ENCODE results near the gene CNTN1. TPM values are rescaled to one million over a fixed set of nuclear protein-coding genes. Genes with fewer than 3 reads are reported as not detected.

CNTN1 gene
- total and polyA plus RNA-seq, 9 donors, result 7.3 to 33.0 (median 16.2) TPM

GRCh38 chr12:40650038-40650704 lies 42.1 kb upstream of the CNTN1 start:
- no peaks in the 10 kb centered on the region for H3K27me3 ChIP-seq (ENCODE audit: control insufficient read depth, insufficient read depth, low read length)
- H3K4me3 ChIP-seq (ENCODE audit: low read length), result no peak overlapping the region
- H3K9me3 ChIP-seq (replicated peaks; ENCODE audit: control insufficient read depth, low read depth, low read length), result peaks cover 4% of the 10 kb centered on the region
- no peaks in the 10 kb centered on the region for H3K4me1 ChIP-seq (ENCODE audit: control insufficient read depth, insufficient read depth, low read length)
- WGBS (ENCODE audit: insufficient coverage), result no CpG with 5 or more reads among the region's 1 CpG
- H3K27ac ChIP-seq (ENCODE audit: low read length), result no peak overlapping the region
- DNase-seq, result no peak
- no peaks in the 10 kb centered on the region for H3K36me3 ChIP-seq (ENCODE audit: control insufficient read depth, insufficient read depth, low read length)

- Histone ChIP-seq H3K27me3 (ENCODE audit: control insufficient read depth, insufficient read depth, low read length) (no peaks in the 10 kb centered on the region), H3K4me1 (ENCODE audit: control insufficient read depth, insufficient read depth, low read length) (no peaks in the 10 kb centered on the region), H3K4me3 (ENCODE audit: low read length) (no peak overlapping the region), H3K36me3 (ENCODE audit: control insufficient read depth, insufficient read depth, low read length) (no peaks in the 10 kb centered on the region), H3K9me3 (replicated peaks; ENCODE audit: control insufficient read depth, low read depth, low read length) (peaks cover 4% of the 10 kb centered on the region), H3K27ac (ENCODE audit: low read length) (no peak overlapping the region)
- WGBS (ENCODE audit: insufficient coverage), result no CpG with 5 or more reads among the region's 1 CpG
- DNase-seq, result no peak
Measured at GRCh38 chr12:40655451-40655850, 36.8 kb upstream of the CNTN1 start.

GRCh38 chr12:40662366-40662765 lies 29.9 kb upstream of the CNTN1 start:
- Histone ChIP-seq H3K36me3 (ENCODE audit: control insufficient read depth, insufficient read depth, low read length) (no peaks in the 10 kb centered on the region), H3K27ac (ENCODE audit: low read length) (no peak overlapping the region), H3K4me3 (ENCODE audit: low read length) (no peak overlapping the region), H3K9me3 (replicated peaks; ENCODE audit: control insufficient read depth, low read depth, low read length) (peaks cover 3% of the 10 kb centered on the region), H3K4me1 (ENCODE audit: control insufficient read depth, insufficient read depth, low read length) (no peaks in the 10 kb centered on the region), H3K27me3 (ENCODE audit: control insufficient read depth, insufficient read depth, low read length) (no peaks in the 10 kb centered on the region)
- 93% methylated on average over 4 of the region's 4 CpGs for WGBS (ENCODE audit: insufficient coverage)
- DNase-seq, result no peak

- Histone ChIP-seq H3K27ac (ENCODE audit: low read length) (no peak overlapping the region), H3K36me3 (ENCODE audit: control insufficient read depth, insufficient read depth, low read length) (no peaks in the 10 kb centered on the region), H3K4me1 (ENCODE audit: control insufficient read depth, insufficient read depth, low read length) (no peaks in the 10 kb centered on the region), H3K27me3 (ENCODE audit: control insufficient read depth, insufficient read depth, low read length) (no peaks in the 10 kb centered on the region), H3K9me3 (replicated peaks; ENCODE audit: control insufficient read depth, low read depth, low read length) (peaks cover 3% of the 10 kb centered on the region), H3K4me3 (ENCODE audit: low read length) (no peak overlapping the region)
- DNase-seq, result no peak
- WGBS (ENCODE audit: insufficient coverage), result no CpG with 5 or more reads among the region's 1 CpG
Measured at GRCh38 chr12:40663781-40664180, 28.5 kb upstream of the CNTN1 start.

- Histone ChIP-seq H3K4me1 (ENCODE audit: control insufficient read depth, insufficient read depth, low read length) (no peaks in the 10 kb centered on the region), H3K27me3 (ENCODE audit: control insufficient read depth, insufficient read depth, low read length) (no peaks in the 10 kb centered on the region), H3K27ac (ENCODE audit: low read length) (no peak overlapping the region), H3K36me3 (ENCODE audit: control insufficient read depth, insufficient read depth, low read length) (no peaks in the 10 kb centered on the region), H3K9me3 (replicated peaks; ENCODE audit: control insufficient read depth, low read depth, low read length) (no peaks in the 10 kb centered on the region), H3K4me3 (ENCODE audit: low read length) (no peak overlapping the region)
- peak; percentile 79 for DNase-seq
- no CpG with 5 or more reads among the region's 1 CpG for WGBS (ENCODE audit: insufficient coverage)
Measured at GRCh38 chr12:40668099-40668529, 24.1 kb upstream of the CNTN1 start.

GRCh38 chr12:40672741-40673271 lies 19.4 kb upstream of the CNTN1 start:
- WGBS (ENCODE audit: insufficient coverage), result no CpG with 5 or more reads among the region's 2 CpGs
- peak overlapping the region; percentile 33 for H3K27ac ChIP-seq (ENCODE audit: low read length)
- peak; percentile 89 for DNase-seq

GRCh38 chr12:40681148-40681547 lies 11.1 kb upstream of the CNTN1 start:
- H3K4me1 ChIP-seq (ENCODE audit: control insufficient read depth, insufficient read depth, low read length), result no peaks in the 10 kb centered on the region
- no peak for DNase-seq
- WGBS (ENCODE audit: insufficient coverage), result no CpG with 5 or more reads among the region's 2 CpGs
- no peak overlapping the region for H3K27ac ChIP-seq (ENCODE audit: low read length)
- no peaks in the 10 kb centered on the region for H3K27me3 ChIP-seq (ENCODE audit: control insufficient read depth, insufficient read depth, low read length)
- H3K9me3 ChIP-seq (replicated peaks; ENCODE audit: control insufficient read depth, low read depth, low read length), result no peaks in the 10 kb centered on the region
- H3K4me3 ChIP-seq (ENCODE audit: low read length), result no peak overlapping the region
- no peaks in the 10 kb centered on the region for H3K36me3 ChIP-seq (ENCODE audit: control insufficient read depth, insufficient read depth, low read length)

More at GRCh38 chr12:40672741-40673271, 19.4 kb upstream of the CNTN1 start:
- Histone ChIP-seq H3K36me3 (ENCODE audit: control insufficient read depth, insufficient read depth, low read length) (no peaks in the 10 kb centered on the region), H3K4me3 (ENCODE audit: low read length) (no peak overlapping the region), H3K9me3 (replicated peaks; ENCODE audit: control insufficient read depth, low read depth, low read length) (no peaks in the 10 kb centered on the region), H3K27me3 (ENCODE audit: control insufficient read depth, insufficient read depth, low read length) (no peaks in the 10 kb centered on the region), H3K4me1 (ENCODE audit: control insufficient read depth, insufficient read depth, low read length) (no peaks in the 10 kb centered on the region)

- H3K4me3 ChIP-seq (ENCODE audit: low read length), result no peak overlapping the region
- H3K27me3 ChIP-seq (ENCODE audit: control insufficient read depth, insufficient read depth, low read length), result no peaks in the 10 kb centered on the region
- no peaks in the 10 kb centered on the region for H3K36me3 ChIP-seq (ENCODE audit: control insufficient read depth, insufficient read depth, low read length)
- DNase-seq, result no peak
- WGBS (ENCODE audit: insufficient coverage), result 100% methylated on average over 1 of the region's 4 CpGs
- no peaks in the 10 kb centered on the region for H3K4me1 ChIP-seq (ENCODE audit: control insufficient read depth, insufficient read depth, low read length)
- no peaks in the 10 kb centered on the region for H3K9me3 ChIP-seq (replicated peaks; ENCODE audit: control insufficient read depth, low read depth, low read length)
- no peak overlapping the region for H3K27ac ChIP-seq (ENCODE audit: low read length)
Measured at GRCh38 chr12:40684986-40685385, 7.3 kb upstream of the CNTN1 start.

GRCh38 chr12:40688085-40688725 lies 4.0 kb upstream of the CNTN1 start:
- Histone ChIP-seq H3K4me1 (ENCODE audit: control insufficient read depth, insufficient read depth, low read length) (peaks cover 8% of the 10 kb centered on the region), H3K4me3 (ENCODE audit: low read length) (no peak overlapping the region), H3K36me3 (ENCODE audit: control insufficient read depth, insufficient read depth, low read length) (no peaks in the 10 kb centered on the region), H3K27ac (ENCODE audit: low read length) (no peak overlapping the region), H3K27me3 (ENCODE audit: control insufficient read depth, insufficient read depth, low read length) (peaks cover 13% of the 10 kb centered on the region), H3K9me3 (replicated peaks; ENCODE audit: control insufficient read depth, low read depth, low read length) (no peaks in the 10 kb centered on the region)
- DNase-seq, result peak; percentile 37
- 43% methylated on average over 3 of the region's 8 CpGs for WGBS (ENCODE audit: insufficient coverage)

GRCh38 chr12:40689576-40689975 lies 2.7 kb upstream of the CNTN1 start:
- H3K9me3 ChIP-seq (replicated peaks; ENCODE audit: control insufficient read depth, low read depth, low read length), result no peaks in the 10 kb centered on the region
- 100% methylated on average over 1 of the region's 2 CpGs for WGBS (ENCODE audit: insufficient coverage)
- H3K36me3 ChIP-seq (ENCODE audit: control insufficient read depth, insufficient read depth, low read length), result no peaks in the 10 kb centered on the region
- H3K4me1 ChIP-seq (ENCODE audit: control insufficient read depth, insufficient read depth, low read length), result peaks cover 12% of the 10 kb centered on the region
- H3K27ac ChIP-seq (ENCODE audit: low read length), result no peak overlapping the region
- H3K27me3 ChIP-seq (ENCODE audit: control insufficient read depth, insufficient read depth, low read length), result peaks cover 18% of the 10 kb centered on the region
- DNase-seq, result no peak
- H3K4me3 ChIP-seq (ENCODE audit: low read length), result no peak overlapping the region

All from muscle of leg (tissue), 11 donors.